GM19452 (cell line): Measurements from ENCODE around the gene TMEM200A.

Experiments used
- ATAC-seq: cut with Tn5 transposase; IDR thresholded peaks from one replicate; pipeline ENCODE4 v1.9.1; 2021; ENCODE audit not compliant: unreplicated experiment

The TMEM200A gene

DNA sequence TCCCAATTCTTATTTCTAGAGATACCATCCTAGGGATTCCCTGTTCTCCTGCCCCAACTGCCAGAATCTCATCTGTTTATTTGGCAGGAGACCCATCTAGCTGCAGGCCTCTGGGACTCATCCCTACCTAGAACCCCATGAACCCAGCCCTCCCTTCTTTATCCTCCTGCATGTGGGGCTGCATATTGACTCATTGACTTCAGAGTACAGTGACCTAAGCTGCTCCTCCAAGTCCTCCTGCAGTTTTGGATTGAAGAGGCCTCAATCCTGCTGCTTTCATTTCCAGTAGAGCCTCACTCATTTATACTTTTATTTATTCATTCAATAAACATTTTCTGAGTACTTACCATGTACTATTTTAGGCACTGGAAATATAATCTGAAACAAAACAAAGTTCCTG lies 11.6 kb downstream of the TMEM200A start:
- no peak for ATAC-seq

DNA sequence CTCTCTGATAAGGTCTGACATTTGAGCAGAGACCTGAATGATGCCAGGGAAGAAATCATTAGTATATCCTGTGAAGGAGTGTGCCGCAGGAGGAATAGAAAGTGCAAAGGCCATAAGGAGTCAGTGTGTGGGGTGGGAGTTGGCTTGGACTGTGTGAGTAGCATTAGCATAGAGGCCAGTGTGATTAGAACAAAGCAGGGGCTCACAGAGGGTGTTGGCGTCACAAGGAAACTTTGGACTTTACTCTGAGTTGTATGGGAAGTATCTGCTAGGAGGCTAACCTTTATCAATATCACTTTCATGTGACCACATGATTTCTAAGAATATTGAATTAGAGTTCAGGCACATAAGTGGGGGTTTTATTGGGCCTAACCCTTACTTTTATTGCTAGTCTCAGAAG lies 12.1 kb downstream of the TMEM200A start:
- no peak for ATAC-seq

DNA sequence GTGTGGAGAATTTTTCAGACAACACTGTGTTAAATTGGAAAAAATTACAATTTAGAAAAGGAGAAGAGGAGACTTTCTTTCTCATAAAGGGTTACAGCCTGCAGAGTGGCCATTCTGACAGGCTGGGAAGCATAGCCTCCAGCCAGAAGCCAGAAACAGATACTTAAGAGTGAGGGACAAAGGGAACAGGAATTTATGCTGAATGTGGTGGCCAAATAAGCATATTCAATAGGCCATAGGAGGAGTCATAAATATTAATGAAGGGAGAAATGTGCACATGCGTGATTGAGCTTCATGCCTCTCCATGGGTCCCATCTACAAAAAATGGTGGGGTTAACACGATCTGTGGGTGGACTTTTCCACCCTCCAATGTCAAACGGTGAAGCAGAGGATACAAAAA lies 13.4 kb downstream of the TMEM200A start:
- no peak for ATAC-seq

DNA sequence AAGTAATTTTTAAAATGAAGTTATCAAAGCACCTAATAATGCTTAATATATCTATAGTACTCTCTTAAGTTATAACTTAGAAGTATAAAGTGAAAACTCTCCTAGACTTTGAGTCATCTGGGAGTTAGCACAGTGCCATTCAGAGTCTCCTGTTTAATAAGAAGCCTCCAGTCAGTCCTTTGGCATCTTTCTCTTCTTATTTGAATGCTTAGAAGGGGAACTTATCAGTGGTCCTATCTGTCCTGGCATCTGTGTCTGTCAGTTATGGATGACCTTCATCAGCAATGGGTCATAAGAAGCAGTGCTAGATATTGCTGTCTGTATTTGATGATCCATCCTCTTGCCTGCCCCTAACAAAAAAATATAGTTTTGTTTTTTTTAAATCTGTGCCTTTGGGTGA lies 15.2 kb downstream of the TMEM200A start:
- ATAC-seq, result no peak

- peak; percentile 86 for ATAC-seq
Observed at GRCh38 chr6:130381459-130382380, 15.9 kb downstream of the TMEM200A start.

- no peak for ATAC-seq
Observed at GRCh38 chr6:130382872-130383490, 17.2 kb downstream of the TMEM200A start.

DNA sequence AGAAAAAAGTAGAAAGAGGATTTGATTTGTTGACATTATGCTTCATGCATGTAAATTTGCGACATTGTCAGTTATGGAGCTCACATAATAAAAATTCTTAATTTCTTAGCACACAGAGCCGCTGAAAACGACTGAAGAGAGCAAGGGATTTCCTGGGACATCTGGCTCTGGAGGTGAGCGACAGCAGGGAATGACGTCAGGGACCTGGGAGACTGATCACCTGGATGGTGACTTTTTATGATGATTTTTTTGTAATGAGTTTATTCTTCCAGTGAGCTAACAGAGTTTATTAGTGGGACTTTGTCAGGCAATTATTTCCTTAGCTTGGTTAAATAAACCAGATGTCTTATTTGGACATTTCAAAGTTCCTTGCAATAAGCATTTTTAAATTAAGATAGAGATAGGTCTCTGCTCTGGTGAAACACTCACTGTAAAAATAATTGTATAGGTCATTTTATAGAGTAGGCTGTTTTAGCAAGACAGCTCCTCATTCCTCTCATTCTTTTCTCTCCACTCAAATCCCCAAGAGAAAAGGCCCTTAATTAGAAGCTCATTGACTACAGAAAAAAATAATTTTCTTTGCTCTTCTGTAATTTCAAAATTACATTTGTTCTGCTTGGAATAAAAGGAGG lies 19.4 kb downstream of the TMEM200A start:
- ATAC-seq, result no peak

DNA sequence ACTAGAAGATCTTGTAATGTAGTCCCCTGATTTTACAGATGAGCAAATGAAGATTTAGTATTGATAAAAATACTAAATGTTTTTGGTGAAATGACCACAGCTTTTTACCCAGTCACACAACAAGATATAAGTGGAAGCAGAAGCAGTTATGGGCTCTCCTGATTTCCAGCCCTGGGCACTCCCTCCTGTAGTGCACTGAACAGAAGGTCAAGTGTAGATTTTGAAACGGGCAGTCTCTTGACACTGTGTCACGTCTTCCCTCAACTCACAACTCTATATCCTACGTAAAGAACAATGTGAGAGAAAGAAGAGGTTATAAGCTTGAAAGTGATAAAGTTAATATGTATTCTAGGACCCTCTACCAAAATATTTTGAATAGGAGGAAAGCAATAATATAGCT lies 23.3 kb downstream of the TMEM200A start:
- ATAC-seq, result no peak

DNA sequence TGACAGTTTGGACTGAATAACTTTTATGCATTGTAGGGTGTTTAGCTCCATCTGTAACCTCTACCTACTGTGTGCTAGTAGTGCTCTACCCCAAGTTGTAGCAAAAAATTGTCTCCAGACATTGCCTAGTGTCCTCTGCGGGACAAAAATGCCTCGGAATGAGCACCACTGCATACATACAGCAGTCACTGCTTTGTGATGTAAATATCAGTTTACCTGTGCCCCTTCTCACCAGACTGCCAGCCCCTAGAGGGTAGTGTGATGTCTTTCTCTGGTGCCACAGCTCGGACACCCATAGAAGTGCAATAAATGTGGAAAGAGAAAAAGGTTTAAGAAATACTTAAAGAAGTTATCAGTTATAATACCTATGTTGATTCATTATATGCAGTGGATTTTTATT lies 25.1 kb downstream of the TMEM200A start:
- no peak for ATAC-seq

- ATAC-seq, result no peak
Observed at GRCh38 chr6:130393306-130393705, 27.5 kb downstream of the TMEM200A start.

- no peak for ATAC-seq
Observed at GRCh38 chr6:130394246-130394645, 28.4 kb downstream of the TMEM200A start.

DNA sequence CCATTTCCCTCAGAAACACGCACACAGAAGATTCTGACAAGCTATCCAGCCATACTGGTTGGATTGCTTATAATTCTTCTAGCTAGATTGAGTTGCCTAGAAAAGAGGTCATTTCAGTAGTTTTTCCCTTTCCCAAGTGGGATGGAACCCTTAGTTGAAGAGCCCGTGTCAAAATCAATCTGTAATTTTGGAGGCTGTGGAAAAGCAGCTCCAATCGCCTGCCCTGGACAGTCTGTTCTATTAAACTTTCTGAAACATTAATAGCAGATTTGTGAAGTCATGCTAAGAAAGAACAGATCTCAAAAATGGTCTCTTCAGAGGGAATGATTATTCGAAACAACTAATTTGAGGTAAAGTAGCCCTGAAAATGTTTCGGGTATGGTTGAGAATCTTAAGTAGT lies 29.3 kb downstream of the TMEM200A start:
- no peak for ATAC-seq

DNA sequence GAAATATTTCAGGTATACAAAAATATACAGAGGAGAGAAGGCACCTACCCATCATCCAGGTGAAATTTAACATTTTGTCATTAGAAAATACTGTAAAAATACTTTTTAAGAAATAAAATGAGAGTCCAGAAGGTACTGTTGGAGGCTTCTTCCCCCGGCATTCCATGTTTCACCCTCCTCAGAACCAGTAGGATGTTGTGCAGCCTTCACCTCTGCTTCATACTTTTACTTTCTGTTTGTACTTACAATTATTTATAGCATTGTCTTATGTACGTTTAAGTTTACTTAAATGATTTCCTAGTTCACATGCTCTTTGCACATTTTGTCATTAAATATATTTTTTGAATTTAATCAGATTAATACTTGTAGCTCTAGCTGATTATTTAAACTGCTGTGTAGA lies 30.9 kb downstream of the TMEM200A start:
- no peak for ATAC-seq

GRCh38 chr6:130405549-130405948 lies 39.7 kb downstream of the TMEM200A start:
- ATAC-seq, result no peak

- ATAC-seq, result no peak
Observed at GRCh38 chr6:130407032-130407431, 41.2 kb downstream of the TMEM200A start.

DNA sequence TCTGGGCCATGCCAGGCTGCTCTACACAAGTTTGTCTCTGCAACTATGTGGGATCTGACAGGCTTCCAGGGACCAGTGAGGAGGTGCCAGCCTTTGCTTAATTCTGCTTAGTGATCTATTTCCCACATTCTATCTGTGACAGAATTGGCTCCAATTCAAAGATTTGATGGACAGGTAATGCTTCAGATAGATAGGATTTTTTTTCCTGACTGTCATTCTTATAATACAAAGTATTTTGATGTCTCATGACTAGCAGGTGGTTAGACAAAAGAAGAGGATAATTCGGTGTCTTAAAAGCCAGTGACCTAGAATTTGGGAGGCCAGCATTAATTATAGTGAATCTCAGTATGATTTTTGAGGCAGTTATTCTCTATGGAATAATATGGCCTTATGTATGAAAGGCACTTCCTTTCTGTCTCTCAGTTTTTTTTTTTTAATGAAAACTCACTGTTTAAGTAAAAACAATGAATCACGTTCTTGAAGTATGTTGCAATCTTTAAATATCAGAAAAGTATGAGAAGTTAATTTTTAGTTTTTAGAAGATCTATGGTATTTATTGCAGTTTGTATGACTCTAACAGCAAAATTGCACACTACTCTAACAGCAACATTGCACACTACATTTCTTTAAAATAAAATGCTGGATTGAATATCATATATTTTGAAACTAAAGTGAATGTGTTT lies 43.7 kb downstream of the TMEM200A start:
- no peak for ATAC-seq

DNA sequence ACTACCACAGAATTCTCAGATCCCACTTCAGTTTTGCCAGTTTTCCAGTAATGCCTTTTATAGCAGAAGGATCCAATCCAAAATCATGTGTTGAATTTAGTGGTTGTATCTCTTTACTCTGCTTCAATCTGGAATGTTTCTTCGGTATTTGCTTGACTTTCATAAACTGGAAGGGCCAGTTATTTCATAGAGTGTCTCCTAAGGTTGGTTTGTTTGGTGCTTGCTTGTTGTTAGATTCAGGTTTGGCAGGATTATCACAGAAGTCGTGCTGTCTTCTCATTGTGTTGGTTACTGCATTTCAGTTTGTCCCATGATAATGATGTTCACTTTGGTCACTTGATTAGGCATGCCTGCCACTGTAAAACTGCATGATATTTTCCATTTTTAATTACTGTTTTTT lies 45.7 kb downstream of the TMEM200A start:
- no peak for ATAC-seq

DNA sequence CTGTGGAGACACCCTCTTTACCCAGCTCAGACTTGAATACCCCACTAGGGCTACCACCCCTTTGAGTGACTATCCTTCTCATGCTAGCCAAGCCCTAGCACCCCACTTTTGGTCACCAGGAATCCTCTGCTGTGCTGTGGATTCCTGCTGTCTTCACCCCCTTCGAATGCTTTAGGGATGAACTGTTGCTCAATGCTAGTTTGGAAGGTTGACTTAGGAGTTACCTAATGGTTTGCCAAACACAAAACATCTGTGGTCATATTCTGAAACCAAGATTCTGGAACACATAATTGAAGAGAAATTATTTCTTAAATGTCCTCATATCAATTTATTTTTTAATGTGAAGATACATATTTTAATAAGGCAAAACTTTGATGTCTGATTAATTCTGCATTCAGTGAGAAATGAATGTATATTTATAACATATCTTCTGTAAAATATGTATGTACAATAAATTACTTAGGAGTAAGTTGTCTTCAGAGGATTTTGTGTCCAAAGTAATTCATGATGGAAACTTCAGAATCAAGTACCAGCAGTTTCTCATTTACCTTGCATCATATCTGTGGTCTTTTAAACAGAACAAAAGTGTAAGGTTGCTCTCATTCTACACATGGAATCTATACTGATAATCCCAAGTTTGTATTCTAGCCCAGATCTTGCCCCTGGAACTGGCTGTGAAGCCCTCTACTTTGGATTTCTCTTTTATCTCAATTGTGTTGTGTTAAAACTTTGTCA lies 46.9 kb downstream of the TMEM200A start:
- ATAC-seq, result no peak

- ATAC-seq, result no peak
Observed at GRCh38 chr6:130417951-130418350, 52.1 kb downstream of the TMEM200A start.

- ATAC-seq, result no peak
Observed at GRCh38 chr6:130420911-130421310, 55.1 kb downstream of the TMEM200A start.

GRCh38 chr6:130421585-130421984 lies 55.8 kb downstream of the TMEM200A start:
- no peak for ATAC-seq
